HCT116 (cell line): ENCODE measurements around the gene ZNF423. TPM values are rescaled to one million over a fixed set of nuclear protein-coding genes. Genes with fewer than 3 reads are reported as not detected.

Experiments used
- ATAC-seq: fragments of 200-7000 bp; cut with Tn5 transposase; 2 replicates; pipeline ENCODE4 v1.9.1; 2020; ENCODE audit warnings: mild to moderate bottlenecking, moderate library complexity
- BruUV-seq: library from RNA; stranded (reverse); fragments of 400-500 nt; replicated peaks from 2 replicates; lab custom pipeline; 2021; lab: Mats Ljungman, UMichigan
- CTCF ChIA-PET: fragments of 300-600 bp; sonication (Branson Sonifier 250); formaldehyde crosslinking; loops from one replicate; lab custom pipeline; 2021; ENCODE audit warnings: antibody characterized with exemption; lab: Charles Lee
- POLR2A ChIA-PET: fragments of 300-600, 350-600 bp; sonication (Branson Sonifier 250); formaldehyde crosslinking; loops from one replicate; lab custom pipeline; 2021; ENCODE audit warnings: antibody characterized with exemption; lab: Charles Lee
- RAD21 ChIA-PET, 2 experiments: fragments of 300-600 bp; sonication (Branson Sonifier 250); formaldehyde crosslinking; loops; one replicate each; lab custom pipeline; 2023; ENCODE audit warnings: low total read pairs in 2 of 2; ENCODE audit not compliant: uncharacterized antibody in 2 of 2, unreplicated experiment in 2 of 2, low non-redundant PET in 1 of 2; lab: Charles Lee
- DNase-seq: peaks from one replicate; pipeline ENCODE4 v3.0.0-alpha.2; 2010; ENCODE audit warnings: low read depth, low spot score
- H2AFZ ChIP-seq: fragments of 200-600 bp; shearing (Covaris generic), sonication (generic); 2 replicates; pipeline ENCODE4 v1.6.1; 2017; ENCODE audit warnings: low read depth, mixed run types, mixed read lengths, antibody characterized with exemption, low read length; ENCODE audit not compliant: poor library complexity, severe bottlenecking
- H3K27ac ChIP-seq: 2 replicates; pipeline ENCODE4 v1.5.1; 2012; ENCODE audit warnings: low read depth, low read length
- H3K27me3 ChIP-seq: fragments of 200-600 bp; sonication (generic); 2 replicates; pipeline ENCODE4 v1.6.1; 2016; ENCODE audit warnings: mixed run types, low read length, mixed read lengths; ENCODE audit not compliant: insufficient read depth
- H3K36me3 ChIP-seq, 2 experiments: fragments of 200-500 bp in 1 of 2; fragments of 200-600 bp in 1 of 2; sonication (Bioruptor generic) in 1 of 2; sonication (generic) in 1 of 2; 2 replicates each; pipeline versions ENCODE4 v1.5.1 to v1.6.1; 2014 to 2016; ENCODE audit warnings: low read length in 2 of 2, inconsistent platforms in 1 of 2, mixed read lengths in 1 of 2, mixed run types in 1 of 2; ENCODE audit not compliant: insufficient read depth in 2 of 2, control insufficient read depth in 1 of 2
- H3K4me1 ChIP-seq, 2 experiments: fragments of 200-600 bp in 1 of 2; sonication (generic) in 1 of 2; 2 replicates each; pipeline versions ENCODE4 v1.5.1 to v1.6.1; 2012 to 2017; ENCODE audit warnings: low read length in 2 of 2, inconsistent platforms in 1 of 2, mild to moderate bottlenecking in 1 of 2, mixed read lengths in 1 of 2, mixed run types in 1 of 2, moderate library complexity in 1 of 2; ENCODE audit not compliant: insufficient read depth in 2 of 2, control insufficient read depth in 1 of 2
- H3K4me2 ChIP-seq: fragments of 200-600 bp; sonication (generic); 2 replicates; pipeline ENCODE4 v1.6.1; 2017; ENCODE audit warnings: mixed run types, low read length, mixed read lengths
- H3K4me3 ChIP-seq, 2 experiments: fragments of 200-600 bp in 1 of 2; sonication (generic) in 1 of 2; replicated peaks in 1 of 2; 2 replicates each; pipeline ENCODE4 v1.5.1; 2011 to 2016; ENCODE audit warnings: low read length in 2 of 2, control low read depth in 1 of 2, low read depth in 1 of 2, mild to moderate bottlenecking in 1 of 2, mixed read lengths in 1 of 2, mixed run types in 1 of 2
- H3K79me2 ChIP-seq: fragments of 200-600 bp; sonication (generic); 2 replicates; pipeline ENCODE4 v1.6.1; 2017; ENCODE audit warnings: mild to moderate bottlenecking, mixed run types, low read length, moderate library complexity, mixed read lengths; ENCODE audit not compliant: insufficient read depth
- H3K9ac ChIP-seq: fragments of 200-600 bp; sonication (generic); 2 replicates; pipeline ENCODE4 v1.6.1; 2016; ENCODE audit warnings: low read length, mixed read lengths
- H3K9me2 ChIP-seq: fragments of 200-600 bp; sonication (generic), shearing (Covaris generic); 2 replicates; pipeline ENCODE4 v1.6.1; 2017; ENCODE audit warnings: mixed run types, mild to moderate bottlenecking, moderate library complexity; ENCODE audit not compliant: insufficient read depth
- H3K9me3 ChIP-seq, 2 experiments: fragments of 200-500 bp in 1 of 2; fragments of 200-600 bp in 1 of 2; sonication (Bioruptor generic) in 1 of 2; sonication (generic) in 1 of 2; 2 replicates each; pipeline ENCODE4 v1.6.1; 2014 to 2017; ENCODE audit warnings: low read length in 2 of 2, mixed read lengths in 2 of 2, inconsistent platforms in 1 of 2, low read depth in 1 of 2, mild to moderate bottlenecking in 1 of 2, mixed run types in 1 of 2, moderate library complexity in 1 of 2; ENCODE audit not compliant: control insufficient read depth in 1 of 2, insufficient read depth in 1 of 2
- H4K20me1 ChIP-seq: fragments of 200-600 bp; sonication (generic), shearing (Covaris generic); 2 replicates; pipeline ENCODE4 v1.6.1; 2017; ENCODE audit warnings: mixed run types, mild to moderate bottlenecking, moderate library complexity; ENCODE audit not compliant: insufficient read depth
- ATF3 ChIP-seq: IDR thresholded peaks from 2 replicates; pipeline ENCODE4 v1.6.1; 2012
- CEBPB ChIP-seq: IDR thresholded peaks from 2 replicates; pipeline ENCODE4 v1.6.1; 2012; ENCODE audit warnings: low read depth
- CTCF ChIP-seq, 3 experiments: fragments of 200-600 bp in 1 of 3; sonication (generic) in 1 of 3; IDR thresholded peaks in 2 of 3; conservative IDR thresholded peaks in 1 of 3; 2 replicates each; pipeline ENCODE4 v1.5.1; 2012 to 2017; ENCODE audit warnings: low read depth in 2 of 3, low read length in 2 of 3, antibody characterized with exemption in 1 of 3, borderline replicate concordance in 1 of 3, control low read depth in 1 of 3, mild to moderate bottlenecking in 1 of 3, mixed read lengths in 1 of 3, mixed run types in 1 of 3, moderate library complexity in 1 of 3; ENCODE audit not compliant: insufficient read depth in 1 of 3
- ELF1 ChIP-seq: IDR thresholded peaks from 2 replicates; pipeline ENCODE4 v1.6.1; 2012; ENCODE audit warnings: low read depth, borderline replicate concordance
- EZH2phosphoT487 ChIP-seq: fragments of 200-600 bp; IDR thresholded peaks from 2 replicates; pipeline ENCODE4 v1.6.1; 2018; ENCODE audit warnings: antibody characterized with exemption, borderline replicate concordance
- FOSL1 ChIP-seq: IDR thresholded peaks from 2 replicates; pipeline ENCODE4 v1.6.1; 2012; ENCODE audit warnings: low read depth
- MAX ChIP-seq: IDR thresholded peaks from 2 replicates; pipeline ENCODE4 v1.6.1; 2012
- POLR2A ChIP-seq: IDR thresholded peaks from 2 replicates; pipeline ENCODE4 v1.7.0; 2011; ENCODE audit warnings: borderline replicate concordance; ENCODE audit not compliant: insufficient read depth, insufficient read length; ENCODE audit errors: extremely low read depth
- RAD21 ChIP-seq: IDR thresholded peaks from 2 replicates; pipeline ENCODE4 v1.6.1; 2012; ENCODE audit warnings: low read depth, mild to moderate bottlenecking
- SIN3A ChIP-seq: IDR thresholded peaks from 2 replicates; pipeline ENCODE4 v1.6.1; 2012; ENCODE audit warnings: low read depth
- TCF7L2 ChIP-seq: IDR thresholded peaks from 2 replicates; pipeline ENCODE4 v1.7.0; 2011; ENCODE audit warnings: borderline replicate concordance, inconsistent platforms; ENCODE audit not compliant: insufficient read depth, insufficient read length; ENCODE audit errors: extremely low read depth
- YY1 ChIP-seq: IDR thresholded peaks from 2 replicates; pipeline ENCODE4 v1.6.1; 2011; ENCODE audit warnings: low read length, low read depth, moderate library complexity, mild to moderate bottlenecking; ENCODE audit not compliant: insufficient replicate concordance; ENCODE audit errors: extremely low read depth
- ZFX ChIP-seq: fragments of 450-650 bp; IDR thresholded peaks from 2 replicates; pipeline ENCODE4 v1.6.1; 2017
- intact Hi-C: fragments of 100-400 bp; cut with micrococcal nuclease; formaldehyde crosslinking; loops from 2 replicates; pipeline ENCODE4 v1.10.0; 2022
- total RNA-seq: library from RNA; stranded (reverse); gene quantifications from one replicate; pipeline ENCODE4 v1.2.1, GENCODE V29; 2021; ENCODE audit not compliant: unreplicated experiment

The ZNF423 gene
- total RNA-seq, 1 experiment from 2014 or later, result 0.22 TPM

- ATAC-seq (no peak), DNase-seq (no peak)
- Histone ChIP-seq H3K79me2 (no peaks in the 10 kb centered on the region), H3K27ac (no peak overlapping the region), H3K4me2 (no peak overlapping the region), H3K9ac (no peak overlapping the region), H3K36me3 (no peaks in the 10 kb centered on the region), H4K20me1 (no peaks in the 10 kb centered on the region), H3K4me1 (no peaks in the 10 kb centered on the region), H3K9me2 (no peaks in the 10 kb centered on the region), H3K27me3 (peaks cover 27% of the 10 kb centered on the region), H2AFZ (no peak overlapping the region), H3K4me3 (no peak overlapping the region), H3K9me3 (no peaks in the 10 kb centered on the region)
- ChIA-PET RAD21 (no interaction called here), CTCF (no interaction called here), POLR2A (no interaction called here)
- intact Hi-C loops, result no loop called here
- BruUV-seq, result no TSS peak
- no peak for TF ChIP-seq SIN3A
- TF ChIP-seq TCF7L2, result no peak
- no peak for TF ChIP-seq FOSL1
- TF ChIP-seq POLR2A, result no peak
- TF ChIP-seq ELF1, result no peak
- no peak for TF ChIP-seq CEBPB
- TF ChIP-seq RAD21, result no peak
- TF ChIP-seq ZFX, result no peak
- no peak for TF ChIP-seq YY1
Measured at GRCh38 chr16:49474741-49475140, 381.2 kb downstream of the ZNF423 start.

- intact Hi-C loops, result no loop called here
- ChIA-PET CTCF (no interaction called here), RAD21 (no interaction called here)
- no peak overlapping the region for H2AFZ ChIP-seq
- no peaks in the 10 kb centered on the region for H3K79me2 ChIP-seq
- DNase-seq, result no peak
- H3K27ac ChIP-seq, result no peak overlapping the region
- no peaks in the 10 kb centered on the region for H3K4me1 ChIP-seq
- no peaks in the 10 kb centered on the region for H3K9me2 ChIP-seq
- H4K20me1 ChIP-seq, result no peaks in the 10 kb centered on the region
- no peaks in the 10 kb centered on the region for H3K36me3 ChIP-seq
- TF ChIP-seq ELF1, result no peak
- no peak for TF ChIP-seq MAX
- TF ChIP-seq FOSL1, result no peak
- TF ChIP-seq ZFX, result no peak
- no peak for TF ChIP-seq CTCF (IDR thresholded peaks at IDR 0.05 in 2 of 3, conservative IDR thresholded peaks at IDR 0.05 in 1 of 3; ENCODE audit: borderline replicate concordance in 1 of 3, insufficient read depth in 1 of 3, low read depth in 2 of 3, low read length in 2 of 3)
- no peak for TF ChIP-seq EZH2phosphoT487
- TF ChIP-seq SIN3A, result no peak
- TF ChIP-seq ATF3, result no peak
- TF ChIP-seq, all 23 proteins: peak for 0
- POLR2A ChIA-PET, result no interaction called here
- H3K9me3 ChIP-seq, result no peaks in the 10 kb centered on the region
- no peak overlapping the region for H3K9ac ChIP-seq
- peaks cover 27% of the 10 kb centered on the region for H3K27me3 ChIP-seq
- ATAC-seq, result no peak
- H3K4me2 ChIP-seq, result no peak overlapping the region
- H3K4me3 ChIP-seq, result no peak overlapping the region
- no TSS peak for BruUV-seq
Measured at GRCh38 chr16:49473773-49474172, 382.1 kb downstream of the ZNF423 start.
